Endothelial cell (in vitro differentiated cells): Measurements from ENCODE around the gene MROH9. TPM values are rescaled to one million over a fixed set of nuclear protein-coding genes. Genes with fewer than 3 reads are reported as not detected.

Experiments used
- DNase-seq: peaks from one replicate; pipeline ENCODE4 v3.0.0; 2021; ENCODE audit warnings: low spot score
- H3K27ac Mint-ChIP-seq: one replicate; pipeline ENCODE4 v1.8.0; 2021; ENCODE audit warnings: mixed read lengths, inconsistent platforms; ENCODE audit not compliant: unreplicated experiment
- H3K27me3 Mint-ChIP-seq: one replicate; pipeline ENCODE4 v1.8.0; 2021; ENCODE audit warnings: mild to moderate bottlenecking, moderate library complexity, mixed read lengths, inconsistent platforms; ENCODE audit not compliant: unreplicated experiment
- H3K36me3 Mint-ChIP-seq: one replicate; pipeline ENCODE4 v1.8.0; 2021; ENCODE audit warnings: mild to moderate bottlenecking, low read depth, mixed read lengths, inconsistent platforms; ENCODE audit not compliant: unreplicated experiment
- H3K4me1 Mint-ChIP-seq: one replicate; pipeline ENCODE4 v1.8.0; 2021; ENCODE audit warnings: mild to moderate bottlenecking, mixed read lengths, inconsistent platforms; ENCODE audit not compliant: unreplicated experiment
- H3K4me3 Mint-ChIP-seq: one replicate; pipeline ENCODE4 v1.8.0; 2021; ENCODE audit warnings: mild to moderate bottlenecking, mixed read lengths, inconsistent platforms; ENCODE audit not compliant: unreplicated experiment
- H3K9me3 Mint-ChIP-seq: one replicate; pipeline ENCODE4 v1.8.0; 2021; ENCODE audit warnings: mixed read lengths, inconsistent platforms; ENCODE audit not compliant: unreplicated experiment
- total RNA-seq: library from RNA; stranded (reverse); fragmentation: NEBNext Ultra II Directional; extraction: Animal tissue kit (Norgen Biotek cat#: 25700); gene quantifications from one replicate; pipeline ENCODE4 v1.2.1, GENCODE V29; 2021; ENCODE audit not compliant: unreplicated experiment
- TF ChIP-seq, protein P1 (sequence below): fragments of 200-600 bp; sonication (generic); IDR thresholded peaks from one replicate; pipeline ENCODE4 v1.5.0; 2021; ENCODE audit warnings: antibody characterized with exemption; ENCODE audit not compliant: unreplicated experiment

Gene MROH9
- total RNA-seq, 1 donor from 2014 or later: not detected

DNA sequence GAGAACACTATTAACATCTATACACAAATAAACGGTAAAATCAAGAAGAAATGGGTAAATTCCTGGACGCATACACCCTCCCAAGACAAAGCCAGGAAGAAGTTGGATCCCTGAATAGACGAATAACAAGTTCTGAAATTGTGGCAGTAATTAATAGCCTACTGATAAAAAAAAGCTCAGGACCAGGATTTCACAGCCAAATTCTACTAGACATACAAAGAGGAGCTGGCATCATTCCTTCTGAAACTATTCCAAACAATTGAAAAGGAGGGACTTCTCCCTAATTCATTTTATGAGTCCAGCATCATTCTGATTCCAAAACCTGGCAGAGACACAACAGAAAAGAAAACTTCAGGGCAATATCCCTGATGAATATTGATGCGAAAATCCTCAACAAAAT is 84.6 kb downstream of the MROH9 start:
- no peak overlapping the region for H3K4me3 Mint-ChIP-seq
- no peaks in the 10 kb centered on the region for H3K4me1 Mint-ChIP-seq
- H3K9me3 Mint-ChIP-seq: no peaks in the 10 kb centered on the region
- TF ChIP-seq, protein P1, sequence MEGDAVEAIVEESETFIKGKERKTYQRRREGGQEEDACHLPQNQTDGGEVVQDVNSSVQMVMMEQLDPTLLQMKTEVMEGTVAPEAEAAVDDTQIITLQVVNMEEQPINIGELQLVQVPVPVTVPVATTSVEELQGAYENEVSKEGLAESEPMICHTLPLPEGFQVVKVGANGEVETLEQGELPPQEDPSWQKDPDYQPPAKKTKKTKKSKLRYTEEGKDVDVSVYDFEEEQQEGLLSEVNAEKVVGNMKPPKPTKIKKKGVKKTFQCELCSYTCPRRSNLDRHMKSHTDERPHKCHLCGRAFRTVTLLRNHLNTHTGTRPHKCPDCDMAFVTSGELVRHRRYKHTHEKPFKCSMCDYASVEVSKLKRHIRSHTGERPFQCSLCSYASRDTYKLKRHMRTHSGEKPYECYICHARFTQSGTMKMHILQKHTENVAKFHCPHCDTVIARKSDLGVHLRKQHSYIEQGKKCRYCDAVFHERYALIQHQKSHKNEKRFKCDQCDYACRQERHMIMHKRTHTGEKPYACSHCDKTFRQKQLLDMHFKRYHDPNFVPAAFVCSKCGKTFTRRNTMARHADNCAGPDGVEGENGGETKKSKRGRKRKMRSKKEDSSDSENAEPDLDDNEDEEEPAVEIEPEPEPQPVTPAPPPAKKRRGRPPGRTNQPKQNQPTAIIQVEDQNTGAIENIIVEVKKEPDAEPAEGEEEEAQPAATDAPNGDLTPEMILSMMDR: no peak
- peaks cover 4% of the 10 kb centered on the region for H3K27me3 Mint-ChIP-seq
- no peak overlapping the region for H3K27ac Mint-ChIP-seq
- H3K36me3 Mint-ChIP-seq: no peaks in the 10 kb centered on the region
- DNase-seq: no peak

DNA sequence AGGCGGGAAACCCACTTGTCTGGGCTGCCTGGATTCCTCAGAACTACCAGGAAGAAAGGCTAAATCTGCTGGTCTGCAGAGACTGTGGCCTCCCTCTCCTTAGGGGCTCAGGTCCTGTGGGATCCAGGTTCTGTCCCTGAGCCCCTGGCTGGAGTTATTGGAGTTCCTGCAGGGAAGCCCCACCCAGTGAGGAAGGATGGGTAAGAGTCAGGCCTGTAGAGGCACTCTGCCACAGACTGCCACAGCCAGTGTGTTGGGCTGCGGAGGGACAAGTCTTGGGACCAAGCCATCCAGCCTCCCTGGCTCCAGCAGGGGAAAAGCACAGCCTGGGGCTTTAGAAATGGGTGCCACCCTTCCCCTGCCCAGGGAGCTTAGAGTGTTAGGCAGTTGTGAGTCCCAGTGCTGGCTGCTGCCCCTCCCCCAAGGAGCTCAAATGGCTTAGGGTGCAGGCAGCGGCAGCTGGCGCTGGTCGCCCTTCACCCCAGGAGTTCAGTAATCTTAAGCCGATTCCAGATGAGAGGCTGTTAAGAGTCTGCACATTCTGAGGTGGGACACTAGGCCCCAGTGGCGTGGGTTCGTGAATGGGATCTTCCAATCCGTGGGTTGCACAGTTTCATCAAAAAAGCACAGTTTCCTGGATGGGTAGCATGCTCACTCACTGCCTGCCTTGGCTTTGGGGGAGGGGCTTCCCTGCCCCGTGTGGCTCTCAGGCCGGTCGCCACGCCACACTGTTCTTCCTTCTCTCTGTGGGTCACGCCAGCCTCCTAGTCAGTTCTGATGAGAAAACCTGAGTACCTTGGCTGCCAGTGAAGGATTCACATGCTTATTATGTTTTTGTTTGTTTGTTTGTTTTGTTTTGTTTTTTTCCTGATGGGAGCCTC is 97.7 kb downstream of the MROH9 start:
- TF ChIP-seq, protein P1: no peak
- no peak overlapping the region for H3K4me3 Mint-ChIP-seq
- H3K27me3 Mint-ChIP-seq: no peaks in the 10 kb centered on the region
- H3K36me3 Mint-ChIP-seq: no peaks in the 10 kb centered on the region
- H3K27ac Mint-ChIP-seq: no peak overlapping the region
- no peaks in the 10 kb centered on the region for H3K4me1 Mint-ChIP-seq
- no peak for DNase-seq
- H3K9me3 Mint-ChIP-seq: no peaks in the 10 kb centered on the region

GRCh38 chr1:171037626-171038025 is 102.3 kb downstream of the MROH9 start:
- Mint-ChIP-seq H3K4me1 (no peaks in the 10 kb centered on the region), H3K9me3 (no peaks in the 10 kb centered on the region), H3K4me3 (no peak overlapping the region), H3K36me3 (no peaks in the 10 kb centered on the region), H3K27ac (no peak overlapping the region), H3K27me3 (no peaks in the 10 kb centered on the region)
- TF ChIP-seq, protein P1: no peak
- no peak for DNase-seq

- DNase-seq: no peak
- TF ChIP-seq, protein P1: no peak
- Mint-ChIP-seq H3K36me3 (no peaks in the 10 kb centered on the region), H3K4me3 (no peak overlapping the region), H3K27me3 (no peaks in the 10 kb centered on the region), H3K4me1 (no peaks in the 10 kb centered on the region), H3K9me3 (no peaks in the 10 kb centered on the region), H3K27ac (no peak overlapping the region)
These were observed 103.0 kb downstream of the MROH9 start for GRCh38 chr1:171038284-171038683.

DNA sequence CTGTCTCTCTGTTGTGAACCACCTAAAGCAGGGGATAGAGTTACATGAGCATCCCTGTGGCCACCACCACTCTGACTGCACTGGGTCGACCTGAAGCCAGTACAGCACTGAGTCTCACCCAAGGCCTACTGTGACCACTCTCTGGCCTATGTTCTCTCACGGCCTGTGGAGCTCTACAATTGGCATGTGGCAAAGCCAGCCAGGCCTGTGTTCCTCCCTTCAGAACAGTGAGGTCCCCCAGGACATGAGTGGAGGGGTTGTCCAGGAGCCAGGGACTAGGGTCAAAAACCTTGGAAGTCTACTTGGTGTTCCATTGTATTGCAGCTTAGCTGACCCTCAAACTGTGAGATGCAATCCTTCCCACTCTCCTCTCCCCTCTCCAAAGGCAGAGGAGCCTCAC is 112.7 kb downstream of the MROH9 start:
- H3K4me1 Mint-ChIP-seq: no peaks in the 10 kb centered on the region
- no peak for DNase-seq
- no peaks in the 10 kb centered on the region for H3K9me3 Mint-ChIP-seq
- no peaks in the 10 kb centered on the region for H3K36me3 Mint-ChIP-seq
- no peaks in the 10 kb centered on the region for H3K27me3 Mint-ChIP-seq
- TF ChIP-seq, protein P1: no peak
- no peak overlapping the region for H3K4me3 Mint-ChIP-seq
- no peak overlapping the region for H3K27ac Mint-ChIP-seq
